HCT116 (cell line): ENCODE data around the gene CTCF. TPM values are rescaled to one million over a fixed set of nuclear protein-coding genes. Genes with fewer than 3 reads are reported as not detected.

ENCODE experiments used
- ATAC-seq: fragments of 200-7000 bp; cut with Tn5 transposase; 2 replicates; pipeline ENCODE4 v1.9.1; 2020; ENCODE audit warnings: mild to moderate bottlenecking, moderate library complexity
- BruUV-seq: library from RNA; stranded (reverse); fragments of 400-500 nt; replicated peaks from 2 replicates; lab custom pipeline; 2021; lab: Mats Ljungman, UMichigan
- CTCF ChIA-PET: fragments of 300-600 bp; sonication (Branson Sonifier 250); formaldehyde crosslinking; loops from one replicate; lab custom pipeline; 2021; ENCODE audit warnings: antibody characterized with exemption; lab: Charles Lee
- POLR2A ChIA-PET: fragments of 300-600, 350-600 bp; sonication (Branson Sonifier 250); formaldehyde crosslinking; loops from one replicate; lab custom pipeline; 2021; ENCODE audit warnings: antibody characterized with exemption; lab: Charles Lee
- RAD21 ChIA-PET, 2 experiments: fragments of 300-600 bp; sonication (Branson Sonifier 250); formaldehyde crosslinking; loops; one replicate each; lab custom pipeline; 2023; ENCODE audit warnings: low total read pairs in 2 of 2; ENCODE audit not compliant: uncharacterized antibody in 2 of 2, unreplicated experiment in 2 of 2, low non-redundant PET in 1 of 2; lab: Charles Lee
- DNase-seq: peaks from one replicate; pipeline ENCODE4 v3.0.0-alpha.2; 2010; ENCODE audit warnings: low read depth, low spot score
- H2AFZ ChIP-seq: fragments of 200-600 bp; shearing (Covaris generic), sonication (generic); 2 replicates; pipeline ENCODE4 v1.6.1; 2017; ENCODE audit warnings: low read depth, mixed run types, mixed read lengths, antibody characterized with exemption, low read length; ENCODE audit not compliant: poor library complexity, severe bottlenecking
- H3K27ac ChIP-seq: 2 replicates; pipeline ENCODE4 v1.5.1; 2012; ENCODE audit warnings: low read depth, low read length
- H3K27me3 ChIP-seq: fragments of 200-600 bp; sonication (generic); 2 replicates; pipeline ENCODE4 v1.6.1; 2016; ENCODE audit warnings: mixed run types, low read length, mixed read lengths; ENCODE audit not compliant: insufficient read depth
- H3K36me3 ChIP-seq, 2 experiments: fragments of 200-500 bp in 1 of 2; fragments of 200-600 bp in 1 of 2; sonication (Bioruptor generic) in 1 of 2; sonication (generic) in 1 of 2; 2 replicates each; pipeline versions ENCODE4 v1.5.1 to v1.6.1; 2014 to 2016; ENCODE audit warnings: low read length in 2 of 2, inconsistent platforms in 1 of 2, mixed read lengths in 1 of 2, mixed run types in 1 of 2; ENCODE audit not compliant: insufficient read depth in 2 of 2, control insufficient read depth in 1 of 2
- H3K4me1 ChIP-seq, 2 experiments: fragments of 200-600 bp in 1 of 2; sonication (generic) in 1 of 2; 2 replicates each; pipeline versions ENCODE4 v1.5.1 to v1.6.1; 2012 to 2017; ENCODE audit warnings: low read length in 2 of 2, inconsistent platforms in 1 of 2, mild to moderate bottlenecking in 1 of 2, mixed read lengths in 1 of 2, mixed run types in 1 of 2, moderate library complexity in 1 of 2; ENCODE audit not compliant: insufficient read depth in 2 of 2, control insufficient read depth in 1 of 2
- H3K4me2 ChIP-seq: fragments of 200-600 bp; sonication (generic); 2 replicates; pipeline ENCODE4 v1.6.1; 2017; ENCODE audit warnings: mixed run types, low read length, mixed read lengths
- H3K4me3 ChIP-seq, 2 experiments: fragments of 200-600 bp in 1 of 2; sonication (generic) in 1 of 2; replicated peaks in 1 of 2; 2 replicates each; pipeline ENCODE4 v1.5.1; 2011 to 2016; ENCODE audit warnings: low read length in 2 of 2, control low read depth in 1 of 2, low read depth in 1 of 2, mild to moderate bottlenecking in 1 of 2, mixed read lengths in 1 of 2, mixed run types in 1 of 2
- H3K79me2 ChIP-seq: fragments of 200-600 bp; sonication (generic); 2 replicates; pipeline ENCODE4 v1.6.1; 2017; ENCODE audit warnings: mild to moderate bottlenecking, mixed run types, low read length, moderate library complexity, mixed read lengths; ENCODE audit not compliant: insufficient read depth
- H3K9ac ChIP-seq: fragments of 200-600 bp; sonication (generic); 2 replicates; pipeline ENCODE4 v1.6.1; 2016; ENCODE audit warnings: low read length, mixed read lengths
- H3K9me2 ChIP-seq: fragments of 200-600 bp; sonication (generic), shearing (Covaris generic); 2 replicates; pipeline ENCODE4 v1.6.1; 2017; ENCODE audit warnings: mixed run types, mild to moderate bottlenecking, moderate library complexity; ENCODE audit not compliant: insufficient read depth
- H3K9me3 ChIP-seq, 2 experiments: fragments of 200-500 bp in 1 of 2; fragments of 200-600 bp in 1 of 2; sonication (Bioruptor generic) in 1 of 2; sonication (generic) in 1 of 2; 2 replicates each; pipeline ENCODE4 v1.6.1; 2014 to 2017; ENCODE audit warnings: low read length in 2 of 2, mixed read lengths in 2 of 2, inconsistent platforms in 1 of 2, low read depth in 1 of 2, mild to moderate bottlenecking in 1 of 2, mixed run types in 1 of 2, moderate library complexity in 1 of 2; ENCODE audit not compliant: control insufficient read depth in 1 of 2, insufficient read depth in 1 of 2
- H4K20me1 ChIP-seq: fragments of 200-600 bp; sonication (generic), shearing (Covaris generic); 2 replicates; pipeline ENCODE4 v1.6.1; 2017; ENCODE audit warnings: mixed run types, mild to moderate bottlenecking, moderate library complexity; ENCODE audit not compliant: insufficient read depth
- ELF1 ChIP-seq: IDR thresholded peaks from 2 replicates; pipeline ENCODE4 v1.6.1; 2012; ENCODE audit warnings: low read depth, borderline replicate concordance
- EZH2 ChIP-seq: fragments of 200-600 bp; sonication (generic); IDR thresholded peaks from 2 replicates; pipeline ENCODE4 v1.6.1; 2017; ENCODE audit warnings: antibody characterized with exemption, mixed run types
- JUND ChIP-seq: IDR thresholded peaks from 2 replicates; pipeline ENCODE4 v1.6.1; 2012
- POLR2A ChIP-seq: IDR thresholded peaks from 2 replicates; pipeline ENCODE4 v1.7.0; 2011; ENCODE audit warnings: borderline replicate concordance; ENCODE audit not compliant: insufficient read depth, insufficient read length; ENCODE audit errors: extremely low read depth
- POLR2AphosphoS5 ChIP-seq: IDR thresholded peaks from 2 replicates; pipeline ENCODE4 v1.6.1; 2011; ENCODE audit warnings: mild to moderate bottlenecking, low read depth, low read length, moderate library complexity
- RAD21 ChIP-seq: IDR thresholded peaks from 2 replicates; pipeline ENCODE4 v1.6.1; 2012; ENCODE audit warnings: low read depth, mild to moderate bottlenecking
- SIN3A ChIP-seq: IDR thresholded peaks from 2 replicates; pipeline ENCODE4 v1.6.1; 2012; ENCODE audit warnings: low read depth
- SRF ChIP-seq: IDR thresholded peaks from 2 replicates; pipeline ENCODE4 v1.6.1; 2012; ENCODE audit warnings: low read depth
- TCF7L2 ChIP-seq: IDR thresholded peaks from 2 replicates; pipeline ENCODE4 v1.7.0; 2011; ENCODE audit warnings: borderline replicate concordance, inconsistent platforms; ENCODE audit not compliant: insufficient read depth, insufficient read length; ENCODE audit errors: extremely low read depth
- YY1 ChIP-seq: IDR thresholded peaks from 2 replicates; pipeline ENCODE4 v1.6.1; 2011; ENCODE audit warnings: low read length, low read depth, moderate library complexity, mild to moderate bottlenecking; ENCODE audit not compliant: insufficient replicate concordance; ENCODE audit errors: extremely low read depth
- ZFX ChIP-seq: fragments of 450-650 bp; IDR thresholded peaks from 2 replicates; pipeline ENCODE4 v1.6.1; 2017
- intact Hi-C: fragments of 100-400 bp; cut with micrococcal nuclease; formaldehyde crosslinking; loops from 2 replicates; pipeline ENCODE4 v1.10.0; 2022
- total RNA-seq: library from RNA; stranded (reverse); gene quantifications from one replicate; pipeline ENCODE4 v1.2.1, GENCODE V29; 2021; ENCODE audit not compliant: unreplicated experiment
- TF ChIP-seq, protein P1 (sequence below): IDR thresholded peaks from 2 replicates; pipeline ENCODE4 v1.6.1; 2011; ENCODE audit warnings: mild to moderate bottlenecking, low read length, moderate library complexity; ENCODE audit not compliant: insufficient replicate concordance; ENCODE audit errors: extremely low read depth
- TF ChIP-seq, protein P2 (sequence below): IDR thresholded peaks from 2 replicates; pipeline ENCODE4 v1.6.1; 2012
- TF ChIP-seq, protein P3 (sequence below), 3 experiments: fragments of 200-600 bp in 1 of 3; sonication (generic) in 1 of 3; IDR thresholded peaks in 2 of 3; conservative IDR thresholded peaks in 1 of 3; 2 replicates each; pipeline ENCODE4 v1.5.1; 2012 to 2017; ENCODE audit warnings: low read depth in 2 of 3, low read length in 2 of 3, antibody characterized with exemption in 1 of 3, borderline replicate concordance in 1 of 3, control low read depth in 1 of 3, mild to moderate bottlenecking in 1 of 3, mixed read lengths in 1 of 3, mixed run types in 1 of 3, moderate library complexity in 1 of 3; ENCODE audit not compliant: insufficient read depth in 1 of 3

Gene CTCF
- total RNA-seq, 1 experiment from 2014 or later: 48.3 TPM

DNA sequence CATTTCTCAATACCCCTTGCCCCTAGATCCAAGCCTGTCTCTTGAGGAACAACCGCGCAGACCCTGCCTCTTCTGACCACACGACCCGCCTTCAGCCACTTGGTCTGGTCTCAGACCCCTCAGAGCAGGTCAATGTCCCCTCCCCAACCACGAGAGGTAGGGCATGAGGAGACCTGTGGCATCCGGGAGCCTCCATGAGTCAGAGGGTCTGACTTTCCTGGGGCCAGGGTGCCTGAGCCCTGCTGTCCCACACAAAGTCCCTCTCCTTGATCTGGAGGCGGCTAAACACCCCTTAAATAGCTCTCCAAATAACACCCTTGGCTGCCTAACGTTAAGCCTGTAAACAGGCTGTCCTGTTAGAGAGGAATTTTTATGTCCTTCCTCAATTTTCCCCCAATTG is 87.7 kb downstream of the CTCF start:
- Histone ChIP-seq H3K4me3 (no peak overlapping the region), H3K4me1 (peaks cover 0 to 13% of the 10 kb centered on the region in 2 experiments; a peak in 1 of 4 replicates), H3K9ac (no peak overlapping the region), H3K36me3 (no peaks in the 10 kb centered on the region), H3K4me2 (no peak overlapping the region), H3K27me3 (no peaks in the 10 kb centered on the region), H3K9me3 (no peaks in the 10 kb centered on the region), H3K79me2 (peaks cover 2% of the 10 kb centered on the region; the same call in 1 of the 2 replicates), H3K27ac (no peak overlapping the region), H4K20me1 (no peaks in the 10 kb centered on the region), H3K9me2 (no peaks in the 10 kb centered on the region), H2AFZ (no peak overlapping the region)
- POLR2A ChIA-PET: no interaction called here
- RAD21 ChIA-PET: no interaction called here
- TF ChIP-seq ELF1 (no peak), POLR2AphosphoS5 (no peak), YY1 (no peak), ZFX (no peak)
- TF ChIP-seq, protein P1, sequence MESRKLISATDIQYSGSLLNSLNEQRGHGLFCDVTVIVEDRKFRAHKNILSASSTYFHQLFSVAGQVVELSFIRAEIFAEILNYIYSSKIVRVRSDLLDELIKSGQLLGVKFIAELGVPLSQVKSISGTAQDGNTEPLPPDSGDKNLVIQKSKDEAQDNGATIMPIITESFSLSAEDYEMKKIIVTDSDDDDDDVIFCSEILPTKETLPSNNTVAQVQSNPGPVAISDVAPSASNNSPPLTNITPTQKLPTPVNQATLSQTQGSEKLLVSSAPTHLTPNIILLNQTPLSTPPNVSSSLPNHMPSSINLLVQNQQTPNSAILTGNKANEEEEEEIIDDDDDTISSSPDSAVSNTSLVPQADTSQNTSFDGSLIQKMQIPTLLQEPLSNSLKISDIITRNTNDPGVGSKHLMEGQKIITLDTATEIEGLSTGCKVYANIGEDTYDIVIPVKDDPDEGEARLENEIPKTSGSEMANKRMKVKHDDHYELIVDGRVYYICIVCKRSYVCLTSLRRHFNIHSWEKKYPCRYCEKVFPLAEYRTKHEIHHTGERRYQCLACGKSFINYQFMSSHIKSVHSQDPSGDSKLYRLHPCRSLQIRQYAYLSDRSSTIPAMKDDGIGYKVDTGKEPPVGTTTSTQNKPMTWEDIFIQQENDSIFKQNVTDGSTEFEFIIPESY: no peak
- TF ChIP-seq, protein P2, sequence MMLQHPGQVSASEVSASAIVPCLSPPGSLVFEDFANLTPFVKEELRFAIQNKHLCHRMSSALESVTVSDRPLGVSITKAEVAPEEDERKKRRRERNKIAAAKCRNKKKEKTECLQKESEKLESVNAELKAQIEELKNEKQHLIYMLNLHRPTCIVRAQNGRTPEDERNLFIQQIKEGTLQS: no peak
- CTCF ChIA-PET: no interaction called here
- BruUV-seq: no TSS peak
- ATAC-seq (no peak), DNase-seq (no peak)
- intact Hi-C loops: no loop called here

DNA sequence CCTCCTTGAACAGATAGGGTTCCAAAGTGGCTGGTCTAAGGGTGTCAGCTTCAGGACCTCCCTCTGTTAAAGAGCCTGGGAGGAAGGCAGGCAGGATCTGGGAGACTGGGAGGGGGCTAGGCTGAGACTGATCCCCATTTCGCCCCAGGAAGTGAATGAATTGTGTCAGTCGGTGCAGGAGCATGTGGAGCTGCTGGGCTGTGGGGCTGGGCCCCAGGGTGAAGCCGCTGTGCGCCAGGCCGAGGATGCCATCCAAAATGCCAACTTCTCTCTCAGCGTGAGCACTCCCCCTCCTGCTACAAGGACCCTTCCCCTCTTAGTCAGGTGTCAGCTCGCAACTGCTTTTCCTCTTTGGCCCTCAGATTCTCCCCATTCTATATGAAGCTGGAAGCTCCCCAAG is 88.7 kb downstream of the CTCF start:
- Histone ChIP-seq H3K4me1 (peaks cover 0 to 13% of the 10 kb centered on the region in 2 experiments; a peak in 1 of 4 replicates), H3K36me3 (no peaks in the 10 kb centered on the region), H3K27me3 (no peaks in the 10 kb centered on the region), H3K9me2 (no peaks in the 10 kb centered on the region), H3K79me2 (peaks cover 2% of the 10 kb centered on the region; the same call in 1 of the 2 replicates), H3K4me2 (no peak overlapping the region), H3K9me3 (no peaks in the 10 kb centered on the region), H4K20me1 (no peaks in the 10 kb centered on the region), H2AFZ (no peak overlapping the region), H3K27ac (no peak overlapping the region), H3K9ac (no peak overlapping the region), H3K4me3 (no peak overlapping the region)
- ATAC-seq (no peak), DNase-seq (no peak)
- RAD21 ChIA-PET: no interaction called here
- POLR2A ChIA-PET: no interaction called here
- intact Hi-C loops: no loop called here
- no TSS peak for BruUV-seq
- CTCF ChIA-PET: no interaction called here
- no peak for TF ChIP-seq TCF7L2
- TF ChIP-seq, protein P3, sequence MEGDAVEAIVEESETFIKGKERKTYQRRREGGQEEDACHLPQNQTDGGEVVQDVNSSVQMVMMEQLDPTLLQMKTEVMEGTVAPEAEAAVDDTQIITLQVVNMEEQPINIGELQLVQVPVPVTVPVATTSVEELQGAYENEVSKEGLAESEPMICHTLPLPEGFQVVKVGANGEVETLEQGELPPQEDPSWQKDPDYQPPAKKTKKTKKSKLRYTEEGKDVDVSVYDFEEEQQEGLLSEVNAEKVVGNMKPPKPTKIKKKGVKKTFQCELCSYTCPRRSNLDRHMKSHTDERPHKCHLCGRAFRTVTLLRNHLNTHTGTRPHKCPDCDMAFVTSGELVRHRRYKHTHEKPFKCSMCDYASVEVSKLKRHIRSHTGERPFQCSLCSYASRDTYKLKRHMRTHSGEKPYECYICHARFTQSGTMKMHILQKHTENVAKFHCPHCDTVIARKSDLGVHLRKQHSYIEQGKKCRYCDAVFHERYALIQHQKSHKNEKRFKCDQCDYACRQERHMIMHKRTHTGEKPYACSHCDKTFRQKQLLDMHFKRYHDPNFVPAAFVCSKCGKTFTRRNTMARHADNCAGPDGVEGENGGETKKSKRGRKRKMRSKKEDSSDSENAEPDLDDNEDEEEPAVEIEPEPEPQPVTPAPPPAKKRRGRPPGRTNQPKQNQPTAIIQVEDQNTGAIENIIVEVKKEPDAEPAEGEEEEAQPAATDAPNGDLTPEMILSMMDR (IDR thresholded peaks at IDR 0.05 in 2 of 3, conservative IDR thresholded peaks at IDR 0.05 in 1 of 3; ENCODE audit: borderline replicate concordance in 1 of 3, insufficient read depth in 1 of 3, low read depth in 2 of 3, low read length in 2 of 3): no peak
- TF ChIP-seq JUND: no peak
- TF ChIP-seq SRF: no peak
- TF ChIP-seq EZH2: no peak
- no peak for TF ChIP-seq RAD21
- no peak for TF ChIP-seq POLR2A
- TF ChIP-seq, protein P2: no peak
- TF ChIP-seq SIN3A: no peak
